SKM-1 treated with dmso at 0.1 percent for 144 hours (cell line): ENCODE measurements around the gene CPNE5.

Experiments
- DNase-seq: peaks from one replicate; lab custom pipeline; 2025; ENCODE audit not compliant: unreplicated experiment; lab: John Stamatoyannopoulos, UW

CPNE5 gene

DNA sequence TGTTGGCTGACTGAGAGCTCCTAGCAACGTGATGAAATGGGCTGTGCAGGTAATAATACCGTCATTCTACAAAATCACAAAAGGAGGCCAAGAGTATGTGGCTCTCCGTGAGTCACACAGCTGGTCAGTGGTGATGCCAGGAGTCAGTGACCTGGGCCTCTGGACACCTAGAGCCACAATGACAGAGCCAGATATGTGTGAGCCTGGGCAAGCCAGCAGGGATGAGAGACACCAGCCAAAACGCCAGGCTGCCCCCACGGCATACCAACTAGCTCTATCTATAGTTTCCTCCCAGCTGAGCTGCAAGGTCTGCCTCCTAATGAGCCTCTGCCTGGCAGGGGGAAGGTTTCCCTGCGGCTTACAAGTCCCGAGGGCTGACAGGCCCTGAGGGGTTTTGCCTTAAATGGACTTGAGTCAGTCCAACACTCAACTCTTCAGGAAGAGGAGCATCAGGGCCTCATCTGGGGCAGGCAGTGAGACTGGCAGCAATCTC is 70.0 kb downstream of the CPNE5 start:
- no peak for DNase-seq

DNA sequence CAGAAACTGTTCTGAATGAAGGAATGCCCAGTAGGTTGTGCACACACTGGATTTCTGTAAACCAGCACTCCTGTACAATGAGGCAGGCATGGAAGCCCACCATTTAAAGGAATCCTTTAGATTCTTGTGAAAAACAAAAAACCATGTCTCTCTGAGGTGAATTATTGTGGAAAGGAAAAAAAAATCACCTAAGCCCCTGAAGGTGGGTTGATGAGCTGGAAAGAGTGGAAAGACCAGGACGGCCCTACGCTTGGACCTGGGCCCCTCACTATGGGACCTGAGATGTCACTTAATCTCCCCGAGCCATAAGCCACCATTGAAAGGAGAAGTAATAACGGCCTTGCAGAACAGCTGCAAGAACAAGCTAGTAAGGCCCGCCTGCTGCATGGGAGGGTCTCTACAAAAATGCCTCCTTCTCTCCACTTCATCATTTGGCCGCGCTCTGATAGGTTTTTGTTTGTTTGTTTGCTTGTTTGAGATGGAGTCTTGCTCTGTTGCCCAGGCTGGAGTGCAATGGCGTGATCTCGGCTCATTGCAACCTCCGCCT is 72.8 kb downstream of the CPNE5 start:
- DNase-seq: no peak

DNA sequence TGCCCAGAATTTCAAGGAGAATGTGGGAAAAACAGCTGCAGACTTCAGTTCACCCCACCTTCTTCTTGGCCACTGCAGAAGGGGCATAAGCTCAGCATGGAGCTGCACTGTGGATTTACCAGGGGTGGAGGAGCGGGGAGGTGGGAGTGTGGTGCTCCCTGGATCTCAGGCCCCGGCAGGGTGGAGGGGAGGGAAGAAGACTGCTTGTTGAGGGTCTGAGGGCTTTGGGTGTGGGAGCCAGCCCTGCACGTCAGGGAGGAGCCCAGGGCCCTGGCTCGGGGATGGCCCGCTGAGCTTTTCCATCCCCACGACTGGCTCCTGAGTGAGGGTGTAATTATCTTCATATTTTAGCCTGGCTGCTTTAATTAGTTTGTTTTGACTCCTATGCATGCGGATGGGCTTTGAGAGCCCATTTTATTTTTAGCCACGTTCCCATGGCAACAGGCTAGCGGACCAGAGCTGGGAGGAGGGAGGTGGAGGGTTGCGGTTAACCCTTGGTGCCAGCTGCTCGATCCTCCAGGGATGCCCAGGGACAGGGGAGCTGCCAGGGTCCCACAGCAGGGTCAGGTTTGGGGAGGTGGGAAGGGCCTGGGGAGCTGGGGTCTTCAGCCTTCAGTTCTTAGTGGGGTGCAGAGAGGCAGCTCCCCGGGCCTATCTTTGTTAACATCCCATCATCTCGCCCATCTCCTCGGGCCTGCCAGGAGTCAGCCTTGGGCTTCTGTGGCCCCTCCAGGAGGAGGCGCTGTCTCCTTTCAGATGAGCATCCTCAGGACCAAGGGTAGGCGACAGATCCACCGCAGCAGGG is 73.4 kb downstream of the CPNE5 start:
- DNase-seq: peak; percentile 73

DNA sequence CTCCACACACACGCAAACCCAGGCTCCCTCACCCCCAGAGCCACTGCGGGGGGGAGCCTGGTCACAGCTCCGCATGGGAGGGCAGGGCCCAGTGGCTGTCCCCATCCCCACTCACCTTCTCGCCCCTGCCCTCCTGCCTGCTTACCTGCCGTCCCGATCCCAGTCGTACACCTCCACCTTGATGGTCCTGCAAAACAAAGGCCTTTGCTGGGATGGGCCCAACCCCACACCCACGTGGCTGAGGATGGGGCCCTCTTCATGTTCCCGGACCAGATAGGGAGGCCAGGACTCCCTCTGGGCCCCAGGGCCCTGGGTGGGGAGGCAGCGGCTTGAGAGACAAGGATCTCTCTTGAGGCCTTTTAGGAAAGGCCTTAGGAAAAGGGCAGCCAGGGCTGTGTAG is 74.1 kb downstream of the CPNE5 start:
- no peak for DNase-seq

DNA sequence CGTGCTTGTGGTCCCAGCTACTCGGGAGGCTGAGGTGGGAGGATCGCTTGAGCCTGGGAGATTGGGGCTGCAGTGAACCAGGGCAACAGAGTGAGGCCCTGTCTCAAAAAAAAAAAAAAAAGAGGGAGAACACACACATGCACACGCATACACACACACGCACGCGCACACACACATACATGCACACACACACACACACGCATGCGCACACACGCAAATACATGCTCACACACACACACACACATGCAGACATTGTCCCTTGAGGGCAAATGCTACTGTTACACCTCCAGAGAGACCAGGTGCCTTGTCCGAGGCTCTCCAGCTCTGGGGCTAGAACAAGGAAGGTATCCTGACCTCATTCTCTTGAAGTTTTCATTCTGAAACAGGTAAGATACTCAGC is 77.1 kb downstream of the CPNE5 start:
- DNase-seq: no peak

GRCh38 chr6:36760685-36761435 is 78.4 kb downstream of the CPNE5 start:
- no peak for DNase-seq

GRCh38 chr6:36759148-36759759 is 80.0 kb downstream of the CPNE5 start:
- peak; percentile 73 for DNase-seq

DNA sequence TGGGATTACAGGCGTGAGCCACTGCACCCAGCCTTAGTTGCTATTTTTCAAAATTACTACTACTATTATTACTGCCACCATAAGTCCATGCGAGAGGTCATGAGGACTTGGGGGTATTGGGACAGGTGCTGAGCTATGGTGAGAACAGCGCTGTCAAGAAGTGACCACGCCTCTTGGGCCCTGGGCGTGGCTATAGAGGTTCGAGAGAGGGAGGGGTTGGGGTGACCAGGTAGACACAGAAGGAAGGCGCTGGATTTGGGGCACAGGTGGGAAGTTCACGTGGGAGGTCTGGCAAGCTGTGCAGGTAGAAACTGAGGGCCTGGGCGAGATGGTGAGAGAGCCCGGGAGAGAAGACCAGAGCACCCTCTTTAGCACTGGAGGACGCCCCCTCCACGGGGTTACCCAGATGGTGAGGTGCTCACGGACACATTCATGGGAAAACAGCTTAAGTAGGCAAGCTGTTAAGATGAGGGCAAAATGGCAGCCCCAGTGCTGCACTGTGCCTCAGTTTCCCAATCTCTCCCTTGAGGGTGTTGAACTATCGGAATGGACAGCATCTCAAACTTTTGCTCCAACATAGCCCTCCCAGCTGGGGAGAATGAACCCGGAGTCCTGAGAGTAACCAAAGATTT is 80.6 kb downstream of the CPNE5 start:
- DNase-seq: no peak

- no peak for DNase-seq
Measured at GRCh38 chr6:36757943-36758508, 81.2 kb downstream of the CPNE5 start.

DNA sequence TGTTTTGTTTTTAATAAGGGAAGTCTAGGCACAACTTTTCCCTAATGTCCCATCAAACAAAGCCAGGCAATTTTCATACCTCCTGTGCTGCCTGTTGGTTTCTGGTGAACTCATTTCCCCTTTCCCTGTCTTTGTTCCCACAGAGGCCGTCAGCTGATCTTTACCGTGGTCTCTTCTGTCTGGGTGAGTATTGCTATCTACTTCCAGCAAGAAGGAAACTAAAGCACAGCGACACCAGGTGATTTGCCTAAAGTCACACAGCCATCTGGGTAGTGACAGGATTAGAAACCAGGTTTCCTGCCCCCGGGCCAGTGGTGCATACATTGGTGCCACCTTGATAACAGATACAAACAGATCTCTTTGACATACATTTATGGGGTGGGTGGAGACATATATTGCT is 82.0 kb downstream of the CPNE5 start:
- DNase-seq: no peak

GRCh38 chr6:36756786-36757185 is 82.5 kb downstream of the CPNE5 start:
- DNase-seq: no peak

DNA sequence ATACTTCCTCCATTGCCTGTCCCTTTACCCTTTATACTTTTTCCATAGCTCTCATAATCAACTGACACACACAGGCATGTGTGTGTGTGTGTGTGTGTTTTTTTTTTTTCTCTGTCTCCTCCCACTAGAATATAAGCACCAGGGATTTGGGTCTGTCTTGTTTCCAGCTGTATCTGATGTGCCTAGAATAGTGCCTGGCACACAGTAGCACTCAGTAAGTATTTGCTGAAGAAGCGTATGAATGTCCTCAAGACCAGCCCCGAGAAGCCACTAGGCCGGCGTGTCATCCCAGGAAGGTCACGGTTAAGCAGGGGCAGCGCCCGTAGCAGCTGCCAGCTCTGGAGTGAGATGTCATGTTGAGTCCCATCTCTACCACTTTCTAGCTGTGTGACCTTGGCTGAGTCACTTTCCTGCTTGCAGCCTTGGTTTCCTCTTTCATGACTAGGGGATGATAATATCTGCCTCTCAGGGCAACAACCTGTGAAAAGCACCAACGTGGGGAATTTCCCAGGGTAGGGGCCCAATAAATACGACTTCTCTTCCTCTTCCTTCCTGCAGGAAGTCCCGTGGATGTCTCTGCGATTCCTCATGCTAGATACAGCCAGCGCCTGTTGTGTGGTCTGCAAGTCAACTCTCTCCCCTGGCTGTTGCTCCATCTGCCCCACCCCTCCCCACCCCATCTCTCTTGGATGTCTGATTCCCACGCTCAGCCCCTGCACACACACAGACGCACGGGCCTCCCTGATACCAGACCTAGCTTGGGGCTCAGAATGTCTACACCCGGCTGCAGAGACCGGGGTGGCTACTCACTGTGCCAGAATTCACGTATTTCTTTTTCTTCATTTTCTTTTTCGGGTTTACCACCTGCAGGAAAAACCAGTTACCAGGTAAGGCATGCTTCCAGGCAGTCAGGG is 83.6 kb downstream of the CPNE5 start:
- DNase-seq: peak; percentile 77

DNA sequence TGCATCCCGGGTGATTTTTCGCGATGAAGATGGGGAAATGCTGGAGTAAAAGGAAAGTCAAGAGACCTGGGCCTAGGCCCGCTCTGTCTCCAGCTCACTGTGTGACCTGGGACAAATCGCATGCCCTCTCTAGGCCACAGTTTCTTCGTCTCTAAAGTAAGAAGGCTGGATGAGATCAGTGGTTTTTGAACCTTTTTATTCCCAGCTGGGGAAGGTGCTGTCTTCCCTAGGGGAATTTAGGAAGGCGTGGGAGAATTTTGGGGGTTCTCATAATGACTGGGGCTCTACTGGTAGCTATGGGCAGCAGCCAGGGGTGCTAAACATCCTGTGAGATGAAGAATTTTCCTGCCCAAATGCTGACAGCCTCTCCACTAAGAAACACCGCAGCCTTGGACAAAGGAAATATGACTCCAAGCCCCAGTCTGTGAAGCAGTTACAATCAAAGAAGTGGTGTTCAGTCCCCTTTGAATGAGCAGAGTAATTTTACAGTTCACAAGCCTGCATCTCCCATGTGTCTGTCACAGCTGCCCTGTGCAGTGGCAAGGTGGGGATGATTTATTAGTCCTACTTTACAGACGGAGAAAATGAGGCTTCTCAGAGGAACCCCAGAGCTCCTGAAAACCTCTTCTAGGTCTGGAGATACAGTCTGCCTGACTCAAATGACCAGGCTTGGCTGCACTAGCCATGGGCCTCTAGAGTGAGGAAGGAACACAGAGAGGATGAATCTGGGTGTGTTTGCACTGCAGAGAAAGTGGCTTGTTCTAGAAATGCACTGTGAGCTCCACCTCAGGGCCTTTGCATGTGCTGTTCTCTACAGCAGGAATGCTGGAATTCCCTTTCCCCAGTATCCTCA is 84.4 kb downstream of the CPNE5 start:
- DNase-seq: no peak

GRCh38 chr6:36753671-36754405 is 85.4 kb downstream of the CPNE5 start:
- DNase-seq: peak; percentile 42

DNA sequence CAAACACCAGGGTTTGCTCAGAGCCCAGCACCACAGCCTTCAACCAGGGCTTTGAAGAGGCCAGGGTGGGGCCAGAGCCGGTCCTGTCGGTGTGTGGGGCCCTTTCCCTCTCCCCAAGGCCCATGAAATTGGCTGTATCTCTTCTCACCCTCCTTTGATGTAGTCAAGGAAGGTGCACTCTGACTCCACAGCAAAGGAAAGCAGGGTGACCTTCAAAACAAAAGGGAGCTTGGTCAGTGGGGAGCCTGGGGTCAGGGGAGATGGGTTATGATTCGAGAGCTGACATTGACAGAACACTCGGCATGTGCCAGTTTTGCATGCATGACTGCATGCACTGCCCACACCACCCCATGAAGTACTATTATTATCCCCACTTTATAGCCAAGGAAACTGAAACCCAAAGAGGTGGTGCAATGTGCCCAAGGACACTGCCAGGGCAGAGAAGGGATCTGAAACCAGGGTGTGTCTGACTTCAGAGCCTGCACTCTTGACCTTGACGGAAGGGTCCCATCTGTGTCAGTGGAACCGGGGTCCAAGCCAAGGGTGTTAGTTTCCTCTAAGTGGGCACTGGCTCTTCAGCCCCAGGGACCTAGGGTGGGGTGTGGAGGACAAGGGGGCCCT is 86.2 kb downstream of the CPNE5 start:
- peak; percentile 54 for DNase-seq

GRCh38 chr6:36752187-36752885 is 86.9 kb downstream of the CPNE5 start:
- DNase-seq: peak; percentile 28

DNA sequence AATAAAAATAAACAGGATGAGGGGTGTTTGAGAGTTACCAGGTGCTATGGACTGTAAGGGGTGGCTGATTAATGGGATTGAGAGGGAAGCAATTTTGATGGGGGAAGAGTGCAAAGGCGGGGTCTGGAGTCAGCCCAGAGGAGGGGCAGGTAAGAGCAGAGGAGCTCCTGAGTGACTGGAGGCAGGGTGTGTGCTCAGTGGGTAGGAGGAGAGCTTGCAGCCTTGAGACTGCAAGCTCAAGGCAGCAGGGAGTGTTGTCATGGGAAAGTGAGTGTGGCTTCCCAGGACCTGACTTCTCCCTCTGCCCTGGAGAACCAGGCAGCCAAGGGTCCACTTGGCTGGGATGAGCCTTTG is 87.4 kb downstream of the CPNE5 start:
- no peak for DNase-seq
